Kidney epithelial cell (primary cell): ENCODE measurements around the gene PPP2R5C. TPM values are rescaled to one million over a fixed set of nuclear protein-coding genes. Genes with fewer than 3 reads are reported as not detected.

Experiments
- DNase-seq: peaks from one replicate; pipeline ENCODE4 v3.0.0-alpha.2; 2010; ENCODE audit warnings: low read depth
- H3K27me3 ChIP-seq: 2 replicates; pipeline ENCODE4 v1.6.0; 2011; ENCODE audit warnings: low read length; ENCODE audit not compliant: control insufficient read depth, insufficient read depth
- H3K36me3 ChIP-seq: 2 replicates; pipeline ENCODE4 v1.5.1; 2011; ENCODE audit warnings: low read length; ENCODE audit not compliant: control insufficient read depth, insufficient read depth
- H3K4me3 ChIP-seq: 2 replicates; pipeline ENCODE4 v1.5.1; 2011; ENCODE audit warnings: low read depth, mild to moderate bottlenecking, control low read depth, low read length
- CTCF ChIP-seq: IDR thresholded peaks from 2 replicates; pipeline ENCODE4 v1.5.1; 2011; ENCODE audit warnings: mild to moderate bottlenecking, moderate library complexity, low read length, control low read depth, inconsistent platforms; ENCODE audit not compliant: insufficient read depth, poor library complexity, severe bottlenecking
- total RNA-seq: library from RNA; depleted of rRNA; stranded (reverse); fragments of >200 nt; gene quantifications from 2 replicates; pipeline ENCODE4 v1.2.3, GENCODE V29; 2015

The PPP2R5C gene
- total RNA-seq, 1 donor from 2014 or later = 79.6 TPM

GRCh38 chr14:101760138-101761011 is 1.1 kb upstream of the PPP2R5C start:
- DNase-seq = peak; percentile 79

GRCh38 chr14:101761881-101762529 is 496 bp downstream of the PPP2R5C start:
- peaks cover under 1% of the 10 kb centered on the region for H3K27me3 ChIP-seq
- DNase-seq = no peak
- no peak for TF ChIP-seq CTCF
- H3K4me3 ChIP-seq = peak overlapping the region; percentile 68
- H3K36me3 ChIP-seq = no peaks in the 10 kb centered on the region

More at GRCh38 chr14:101760138-101761011, 1.1 kb upstream of the PPP2R5C start:
- TF ChIP-seq CTCF = no peak
- Histone ChIP-seq H3K36me3 (no peaks in the 10 kb centered on the region), H3K27me3 (peaks cover 7% of the 10 kb centered on the region), H3K4me3 (peak overlapping the region; percentile 73)

- Histone ChIP-seq H3K27me3 (no peaks in the 10 kb centered on the region), H3K4me3 (peak overlapping the region; percentile 68), H3K36me3 (no peaks in the 10 kb centered on the region)
- DNase-seq = no peak
- TF ChIP-seq CTCF = no peak
Observed at GRCh38 chr14:101762530-101763101, 1.1 kb downstream of the PPP2R5C start.

- DNase-seq = no peak
- H3K27me3 ChIP-seq = no peaks in the 10 kb centered on the region
- H3K4me3 ChIP-seq = no peak overlapping the region
- no peaks in the 10 kb centered on the region for H3K36me3 ChIP-seq
- TF ChIP-seq CTCF = no peak
Observed at GRCh38 chr14:101763941-101764709, 2.6 kb downstream of the PPP2R5C start.

- H3K36me3 ChIP-seq = no peaks in the 10 kb centered on the region
- DNase-seq = no peak
- H3K27me3 ChIP-seq = no peaks in the 10 kb centered on the region
- no peak for TF ChIP-seq CTCF
- no peak overlapping the region for H3K4me3 ChIP-seq
Observed at GRCh38 chr14:101767618-101768362, 6.3 kb downstream of the PPP2R5C start.
